WTC11 (cell line): Measurements from ENCODE around the gene RBFOX1. TPM values are rescaled to one million over a fixed set of nuclear protein-coding genes. Genes with fewer than 3 reads are reported as not detected.

ENCODE experiments used
- ATAC-seq: fragments of 200-7000 bp; cut with Tn5 transposase; 2 replicates; pipeline ENCODE4 v1.10.0; 2021; ENCODE audit warnings: mild to moderate bottlenecking, moderate library complexity
- CTCF ChIA-PET: fragments of 300-600 bp; sonication (Branson Sonifier 250); formaldehyde crosslinking; loops from one replicate; lab custom pipeline; 2021; ENCODE audit warnings: antibody characterized with exemption; lab: Charles Lee
- POLR2A ChIA-PET: fragments of 350-600 bp; sonication (Branson Sonifier 250); formaldehyde crosslinking; loops from one replicate; lab custom pipeline; 2021; ENCODE audit warnings: antibody characterized with exemption; lab: Charles Lee
- DNase-seq: peaks from one replicate; pipeline ENCODE4 v3.0.0; 2021; ENCODE audit warnings: low spot score
- H3K27ac Mint-ChIP-seq: 2 replicates; pipeline ENCODE4 v1.8.0; 2021; ENCODE audit warnings: mixed read lengths
- H3K27me3 Mint-ChIP-seq: 2 replicates; pipeline ENCODE4 v1.8.0; 2021; ENCODE audit warnings: low read depth, mild to moderate bottlenecking, moderate library complexity, mixed read lengths
- H3K36me3 Mint-ChIP-seq: 2 replicates; pipeline ENCODE4 v1.8.0; 2021; ENCODE audit warnings: mixed read lengths
- H3K4me1 Mint-ChIP-seq: 2 replicates; pipeline ENCODE4 v1.8.0; 2022; ENCODE audit warnings: mixed read lengths
- H3K4me3 Mint-ChIP-seq: 2 replicates; pipeline ENCODE4 v1.8.0; 2021; ENCODE audit warnings: mild to moderate bottlenecking, moderate library complexity, mixed read lengths
- H3K9me3 Mint-ChIP-seq: 2 replicates; pipeline ENCODE4 v1.8.0; 2021; ENCODE audit warnings: mixed read lengths
- EMX1 ChIP-seq: fragments of 250-450 bp; sonication (Bioruptor Pico); IDR thresholded peaks from 2 replicates; pipeline ENCODE4 v1.8.0; 2021; ENCODE audit warnings: mild to moderate bottlenecking
- FOXP1 ChIP-seq: sonication (generic); formaldehyde crosslinking; IDR thresholded peaks from 2 replicates; pipeline ENCODE4 v1.8.0; 2022; ENCODE audit warnings: missing genetic modification reagents, mild to moderate bottlenecking, moderate library complexity, borderline replicate concordance
- GTF2I ChIP-seq: fragments of 250-450 bp; sonication (Bioruptor Pico); conservative IDR thresholded peaks from 2 replicates; pipeline ENCODE4 v1.4.0; 2021; ENCODE audit warnings: mild to moderate bottlenecking
- IRF2 ChIP-seq: sonication (generic); formaldehyde crosslinking; IDR thresholded peaks from 2 replicates; pipeline ENCODE4 v1.8.0; 2022; ENCODE audit warnings: low read depth, missing genetic modification reagents, borderline replicate concordance
- JAZF1 ChIP-seq: fragments of 250-450 bp; sonication (Bioruptor Pico); IDR thresholded peaks from 2 replicates; pipeline ENCODE4 v1.9.0; 2021; ENCODE audit warnings: moderate library complexity, mild to moderate bottlenecking, inconsistent platforms
- JUN ChIP-seq: sonication (generic); formaldehyde crosslinking; IDR thresholded peaks from 2 replicates; pipeline ENCODE4 v1.8.0; 2023; ENCODE audit warnings: mild to moderate bottlenecking, missing genetic modification reagents
- MYBL2 ChIP-seq: sonication (generic); formaldehyde crosslinking; IDR thresholded peaks from 2 replicates; pipeline ENCODE4 v1.8.1; 2023; ENCODE audit warnings: mild to moderate bottlenecking, moderate library complexity, missing genetic modification reagents
- NR2C2 ChIP-seq: sonication (generic); formaldehyde crosslinking; IDR thresholded peaks from 2 replicates; pipeline ENCODE4 v1.8.0; 2022; ENCODE audit warnings: mild to moderate bottlenecking, missing genetic modification reagents
- RORB ChIP-seq: fragments of 250-450 bp; sonication (Bioruptor Pico); IDR thresholded peaks from 2 replicates; pipeline ENCODE4 v1.9.0; 2021; ENCODE audit warnings: mild to moderate bottlenecking
- ZNF416 ChIP-seq: fragments of 250-450 bp; sonication (Bioruptor Pico); IDR thresholded peaks from 2 replicates; pipeline ENCODE4 v1.9.0; 2021; ENCODE audit warnings: mild to moderate bottlenecking, inconsistent platforms
- ZNF423 ChIP-seq: fragments of 250-450 bp; sonication (Bioruptor Pico); IDR thresholded peaks from 2 replicates; pipeline ENCODE4 v2.1.2; 2022; ENCODE audit warnings: mild to moderate bottlenecking, moderate library complexity
- total RNA-seq: library from RNA; stranded (reverse); gene quantifications from 3 replicates; pipeline ENCODE4 v1.2.3, GENCODE V29; 2021
- TF ChIP-seq, protein P1 (sequence below): sonication (generic); formaldehyde crosslinking; IDR thresholded peaks from 2 replicates; pipeline ENCODE4 v1.8.1; 2022; ENCODE audit warnings: missing genetic modification reagents, borderline replicate concordance
- TF ChIP-seq, protein P2 (sequence below): sonication (generic); formaldehyde crosslinking; IDR thresholded peaks from 2 replicates; pipeline ENCODE4 v1.8.1; 2022; ENCODE audit warnings: mild to moderate bottlenecking, moderate library complexity, missing genetic modification reagents
- TF ChIP-seq, protein P3 (sequence below): sonication (generic); formaldehyde crosslinking; IDR thresholded peaks from 2 replicates; pipeline ENCODE4 v1.8.0; 2023; ENCODE audit warnings: mild to moderate bottlenecking, missing genetic modification reagents
- TF ChIP-seq, protein P4 (sequence below): sonication (generic); formaldehyde crosslinking; IDR thresholded peaks from 2 replicates; pipeline ENCODE4 v1.8.0; 2023; ENCODE audit warnings: missing genetic modification reagents, mild to moderate bottlenecking, borderline replicate concordance
- TF ChIP-seq, protein P5 (sequence below): sonication (generic); formaldehyde crosslinking; IDR thresholded peaks from 2 replicates; pipeline ENCODE4 v1.8.1; 2022; ENCODE audit warnings: low read depth, mild to moderate bottlenecking, moderate library complexity, missing genetic modification reagents, borderline replicate concordance
- TF ChIP-seq, protein P6 (sequence below): sonication (generic); formaldehyde crosslinking; IDR thresholded peaks from 2 replicates; pipeline ENCODE4 v1.8.0; 2023; ENCODE audit warnings: missing genetic modification reagents
- TF ChIP-seq, protein P7 (sequence below): fragments of 250-450 bp; sonication (Bioruptor Pico); conservative IDR thresholded peaks from 2 replicates; pipeline ENCODE4 v1.9.0; 2021; ENCODE audit warnings: mild to moderate bottlenecking
- TF ChIP-seq, protein P8 (sequence below): fragments of 250-450 bp; sonication (Bioruptor Pico); IDR thresholded peaks from 2 replicates; pipeline ENCODE4 v1.8.0; 2021; ENCODE audit warnings: mild to moderate bottlenecking

RBFOX1 gene
- total RNA-seq, 1 experiment from 2014 or later, result 1.1 TPM

DNA sequence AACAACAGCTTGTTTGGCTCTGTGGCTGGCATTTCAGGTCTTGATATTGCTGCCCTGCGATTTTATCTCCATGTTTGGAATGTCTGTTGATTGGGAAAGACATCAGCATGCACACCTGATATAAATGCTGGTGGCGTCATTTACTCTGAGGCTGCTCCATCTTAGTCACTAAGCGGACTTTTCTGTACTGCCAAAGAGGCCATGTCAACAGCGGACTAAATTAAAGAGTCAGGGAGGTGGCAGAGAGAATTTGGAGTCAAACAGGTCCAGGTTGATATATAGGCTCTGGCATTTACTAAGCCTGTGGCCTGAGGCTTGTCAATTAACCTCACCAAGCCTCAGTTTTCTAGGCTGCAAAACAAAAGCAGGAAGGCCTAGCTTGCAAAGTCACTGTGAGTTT lies 6.2 kb downstream of the RBFOX1 start (continued):
- TF ChIP-seq, protein P1, sequence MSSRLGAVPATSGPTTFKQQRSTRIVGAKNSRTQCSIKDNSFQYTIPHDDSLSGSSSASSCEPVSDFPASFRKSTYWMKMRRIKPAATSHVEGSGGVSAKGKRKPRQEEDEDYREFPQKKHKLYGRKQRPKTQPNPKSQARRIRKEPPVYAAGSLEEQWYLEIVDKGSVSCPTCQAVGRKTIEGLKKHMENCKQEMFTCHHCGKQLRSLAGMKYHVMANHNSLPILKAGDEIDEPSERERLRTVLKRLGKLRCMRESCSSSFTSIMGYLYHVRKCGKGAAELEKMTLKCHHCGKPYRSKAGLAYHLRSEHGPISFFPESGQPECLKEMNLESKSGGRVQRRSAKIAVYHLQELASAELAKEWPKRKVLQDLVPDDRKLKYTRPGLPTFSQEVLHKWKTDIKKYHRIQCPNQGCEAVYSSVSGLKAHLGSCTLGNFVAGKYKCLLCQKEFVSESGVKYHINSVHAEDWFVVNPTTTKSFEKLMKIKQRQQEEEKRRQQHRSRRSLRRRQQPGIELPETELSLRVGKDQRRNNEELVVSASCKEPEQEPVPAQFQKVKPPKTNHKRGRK (CRISPR knock-in tag), result no peak
- TF ChIP-seq ZNF416 (CRISPR knock-in tag) (no peak), JAZF1 (CRISPR knock-in tag) (no peak), NR2C2 (no peak)

DNA sequence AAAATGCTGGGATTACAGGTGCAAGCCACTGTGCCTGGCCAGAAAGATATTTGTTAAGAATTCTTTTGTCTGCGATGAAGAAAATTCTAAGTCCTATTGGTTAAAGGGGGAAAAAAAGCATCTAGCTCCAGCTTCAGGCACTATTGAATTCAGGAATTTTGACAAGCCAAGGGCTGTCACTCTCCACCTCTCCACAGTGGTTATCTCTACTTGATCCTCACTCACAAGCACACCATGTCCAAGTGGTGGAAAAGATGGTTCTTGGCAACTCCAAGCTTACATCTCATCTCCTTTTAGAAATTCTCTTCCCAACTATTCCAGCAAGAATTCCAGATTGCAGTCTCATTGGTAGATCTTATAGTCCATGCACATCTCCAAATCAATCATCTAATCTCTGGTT lies 7.1 kb downstream of the RBFOX1 start:
- H3K9me3 Mint-ChIP-seq, result peaks cover 80% of the 10 kb centered on the region
- ChIA-PET CTCF (no interaction called here), POLR2A (no interaction called here)
- no peak overlapping the region for H3K27ac Mint-ChIP-seq
- peaks cover 15% of the 10 kb centered on the region for H3K27me3 Mint-ChIP-seq
- ATAC-seq (no peak), DNase-seq (no peak)
- H3K4me1 Mint-ChIP-seq, result no peaks in the 10 kb centered on the region
- peaks cover 72% of the 10 kb centered on the region for H3K36me3 Mint-ChIP-seq
- no peak overlapping the region for H3K4me3 Mint-ChIP-seq
- TF ChIP-seq, protein P2, sequence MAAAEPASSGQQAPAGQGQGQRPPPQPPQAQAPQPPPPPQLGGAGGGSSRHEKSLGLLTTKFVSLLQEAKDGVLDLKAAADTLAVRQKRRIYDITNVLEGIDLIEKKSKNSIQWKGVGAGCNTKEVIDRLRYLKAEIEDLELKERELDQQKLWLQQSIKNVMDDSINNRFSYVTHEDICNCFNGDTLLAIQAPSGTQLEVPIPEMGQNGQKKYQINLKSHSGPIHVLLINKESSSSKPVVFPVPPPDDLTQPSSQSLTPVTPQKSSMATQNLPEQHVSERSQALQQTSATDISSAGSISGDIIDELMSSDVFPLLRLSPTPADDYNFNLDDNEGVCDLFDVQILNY (CRISPR knock-in tag), result no peak
- TF ChIP-seq IRF2 (CRISPR knock-in tag) (no peak), ZNF416 (CRISPR knock-in tag) (no peak), NR2C2 (no peak), RORB (CRISPR knock-in tag) (no peak), FOXP1 (no peak), MYBL2 (CRISPR knock-in tag) (no peak)
- TF ChIP-seq, protein P3, sequence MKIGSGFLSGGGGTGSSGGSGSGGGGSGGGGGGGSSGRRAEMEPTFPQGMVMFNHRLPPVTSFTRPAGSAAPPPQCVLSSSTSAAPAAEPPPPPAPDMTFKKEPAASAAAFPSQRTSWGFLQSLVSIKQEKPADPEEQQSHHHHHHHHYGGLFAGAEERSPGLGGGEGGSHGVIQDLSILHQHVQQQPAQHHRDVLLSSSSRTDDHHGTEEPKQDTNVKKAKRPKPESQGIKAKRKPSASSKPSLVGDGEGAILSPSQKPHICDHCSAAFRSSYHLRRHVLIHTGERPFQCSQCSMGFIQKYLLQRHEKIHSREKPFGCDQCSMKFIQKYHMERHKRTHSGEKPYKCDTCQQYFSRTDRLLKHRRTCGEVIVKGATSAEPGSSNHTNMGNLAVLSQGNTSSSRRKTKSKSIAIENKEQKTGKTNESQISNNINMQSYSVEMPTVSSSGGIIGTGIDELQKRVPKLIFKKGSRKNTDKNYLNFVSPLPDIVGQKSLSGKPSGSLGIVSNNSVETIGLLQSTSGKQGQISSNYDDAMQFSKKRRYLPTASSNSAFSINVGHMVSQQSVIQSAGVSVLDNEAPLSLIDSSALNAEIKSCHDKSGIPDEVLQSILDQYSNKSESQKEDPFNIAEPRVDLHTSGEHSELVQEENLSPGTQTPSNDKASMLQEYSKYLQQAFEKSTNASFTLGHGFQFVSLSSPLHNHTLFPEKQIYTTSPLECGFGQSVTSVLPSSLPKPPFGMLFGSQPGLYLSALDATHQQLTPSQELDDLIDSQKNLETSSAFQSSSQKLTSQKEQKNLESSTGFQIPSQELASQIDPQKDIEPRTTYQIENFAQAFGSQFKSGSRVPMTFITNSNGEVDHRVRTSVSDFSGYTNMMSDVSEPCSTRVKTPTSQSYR (CRISPR knock-in tag), result no peak
- TF ChIP-seq, protein P4, sequence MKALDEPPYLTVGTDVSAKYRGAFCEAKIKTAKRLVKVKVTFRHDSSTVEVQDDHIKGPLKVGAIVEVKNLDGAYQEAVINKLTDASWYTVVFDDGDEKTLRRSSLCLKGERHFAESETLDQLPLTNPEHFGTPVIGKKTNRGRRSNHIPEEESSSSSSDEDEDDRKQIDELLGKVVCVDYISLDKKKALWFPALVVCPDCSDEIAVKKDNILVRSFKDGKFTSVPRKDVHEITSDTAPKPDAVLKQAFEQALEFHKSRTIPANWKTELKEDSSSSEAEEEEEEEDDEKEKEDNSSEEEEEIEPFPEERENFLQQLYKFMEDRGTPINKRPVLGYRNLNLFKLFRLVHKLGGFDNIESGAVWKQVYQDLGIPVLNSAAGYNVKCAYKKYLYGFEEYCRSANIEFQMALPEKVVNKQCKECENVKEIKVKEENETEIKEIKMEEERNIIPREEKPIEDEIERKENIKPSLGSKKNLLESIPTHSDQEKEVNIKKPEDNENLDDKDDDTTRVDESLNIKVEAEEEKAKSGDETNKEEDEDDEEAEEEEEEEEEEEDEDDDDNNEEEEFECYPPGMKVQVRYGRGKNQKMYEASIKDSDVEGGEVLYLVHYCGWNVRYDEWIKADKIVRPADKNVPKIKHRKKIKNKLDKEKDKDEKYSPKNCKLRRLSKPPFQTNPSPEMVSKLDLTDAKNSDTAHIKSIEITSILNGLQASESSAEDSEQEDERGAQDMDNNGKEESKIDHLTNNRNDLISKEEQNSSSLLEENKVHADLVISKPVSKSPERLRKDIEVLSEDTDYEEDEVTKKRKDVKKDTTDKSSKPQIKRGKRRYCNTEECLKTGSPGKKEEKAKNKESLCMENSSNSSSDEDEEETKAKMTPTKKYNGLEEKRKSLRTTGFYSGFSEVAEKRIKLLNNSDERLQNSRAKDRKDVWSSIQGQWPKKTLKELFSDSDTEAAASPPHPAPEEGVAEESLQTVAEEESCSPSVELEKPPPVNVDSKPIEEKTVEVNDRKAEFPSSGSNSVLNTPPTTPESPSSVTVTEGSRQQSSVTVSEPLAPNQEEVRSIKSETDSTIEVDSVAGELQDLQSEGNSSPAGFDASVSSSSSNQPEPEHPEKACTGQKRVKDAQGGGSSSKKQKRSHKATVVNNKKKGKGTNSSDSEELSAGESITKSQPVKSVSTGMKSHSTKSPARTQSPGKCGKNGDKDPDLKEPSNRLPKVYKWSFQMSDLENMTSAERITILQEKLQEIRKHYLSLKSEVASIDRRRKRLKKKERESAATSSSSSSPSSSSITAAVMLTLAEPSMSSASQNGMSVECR, result no peak

DNA sequence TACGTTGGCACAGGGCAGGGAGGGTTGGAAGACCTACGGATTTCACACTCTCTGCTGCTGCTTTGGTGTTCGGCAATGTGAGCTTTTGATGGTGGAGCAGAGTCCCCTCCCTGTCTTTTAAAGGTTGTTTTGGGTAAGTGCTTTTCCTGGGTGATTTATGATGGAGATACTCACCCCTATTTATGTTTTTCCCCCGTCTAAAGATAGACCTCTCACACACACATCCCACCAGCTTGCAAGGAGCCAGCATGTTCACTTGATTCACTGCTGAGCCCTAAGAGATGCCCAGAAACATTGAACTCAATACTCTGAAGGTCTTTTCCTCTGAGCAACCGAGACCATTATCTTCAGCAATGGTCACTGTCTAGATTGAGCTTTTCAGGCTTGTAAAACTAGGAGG lies 8.3 kb downstream of the RBFOX1 start:
- ChIA-PET CTCF (no interaction called here), POLR2A (no interaction called here)
- ATAC-seq, result no peak
- no peak for TF ChIP-seq EMX1
- TF ChIP-seq, protein P5, sequence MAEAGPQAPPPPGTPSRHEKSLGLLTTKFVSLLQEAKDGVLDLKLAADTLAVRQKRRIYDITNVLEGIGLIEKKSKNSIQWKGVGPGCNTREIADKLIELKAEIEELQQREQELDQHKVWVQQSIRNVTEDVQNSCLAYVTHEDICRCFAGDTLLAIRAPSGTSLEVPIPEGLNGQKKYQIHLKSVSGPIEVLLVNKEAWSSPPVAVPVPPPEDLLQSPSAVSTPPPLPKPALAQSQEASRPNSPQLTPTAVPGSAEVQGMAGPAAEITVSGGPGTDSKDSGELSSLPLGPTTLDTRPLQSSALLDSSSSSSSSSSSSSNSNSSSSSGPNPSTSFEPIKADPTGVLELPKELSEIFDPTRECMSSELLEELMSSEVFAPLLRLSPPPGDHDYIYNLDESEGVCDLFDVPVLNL (CRISPR knock-in tag), result no peak
- no peak for TF ChIP-seq GTF2I
- TF ChIP-seq, protein P6, sequence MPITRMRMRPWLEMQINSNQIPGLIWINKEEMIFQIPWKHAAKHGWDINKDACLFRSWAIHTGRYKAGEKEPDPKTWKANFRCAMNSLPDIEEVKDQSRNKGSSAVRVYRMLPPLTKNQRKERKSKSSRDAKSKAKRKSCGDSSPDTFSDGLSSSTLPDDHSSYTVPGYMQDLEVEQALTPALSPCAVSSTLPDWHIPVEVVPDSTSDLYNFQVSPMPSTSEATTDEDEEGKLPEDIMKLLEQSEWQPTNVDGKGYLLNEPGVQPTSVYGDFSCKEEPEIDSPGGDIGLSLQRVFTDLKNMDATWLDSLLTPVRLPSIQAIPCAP (CRISPR knock-in tag), result no peak
- TF ChIP-seq, protein P7, sequence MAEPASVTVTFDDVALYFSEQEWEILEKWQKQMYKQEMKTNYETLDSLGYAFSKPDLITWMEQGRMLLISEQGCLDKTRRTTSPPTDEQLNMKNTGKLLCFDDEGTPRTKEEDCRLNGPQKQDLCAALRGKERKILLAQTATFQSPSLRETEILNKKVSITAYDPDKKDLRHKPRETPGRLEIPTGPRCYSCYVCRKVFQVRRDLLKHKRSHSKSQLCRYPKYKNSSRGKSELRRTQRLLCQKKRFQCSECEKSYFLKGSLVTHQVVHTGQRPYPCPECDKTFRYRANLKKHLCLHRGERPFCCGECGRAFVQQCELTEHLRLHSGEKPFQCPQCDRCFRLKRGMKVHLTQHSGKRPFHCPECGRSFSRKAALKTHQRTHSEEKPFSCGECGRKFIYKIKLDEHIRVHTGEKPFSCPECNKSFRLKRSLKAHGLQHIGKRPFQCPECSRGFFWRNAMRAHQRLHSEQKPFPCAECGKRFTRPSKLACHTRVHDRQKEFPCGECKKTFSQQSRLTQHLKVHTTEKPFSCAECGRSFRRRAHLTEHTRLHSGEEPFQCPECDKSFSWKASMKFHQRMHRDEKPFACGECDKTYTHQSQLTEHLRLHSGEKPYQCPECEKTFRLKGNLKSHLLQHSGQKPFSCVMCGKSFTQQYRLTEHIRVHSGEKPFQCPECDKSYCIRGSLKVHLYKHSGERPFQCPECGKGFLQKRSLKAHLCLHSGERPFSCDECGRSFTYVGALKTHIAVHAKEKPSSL (CRISPR knock-in tag), result no peak
- TF ChIP-seq ZNF423 (CRISPR knock-in tag), result no peak
- TF ChIP-seq, protein P8, sequence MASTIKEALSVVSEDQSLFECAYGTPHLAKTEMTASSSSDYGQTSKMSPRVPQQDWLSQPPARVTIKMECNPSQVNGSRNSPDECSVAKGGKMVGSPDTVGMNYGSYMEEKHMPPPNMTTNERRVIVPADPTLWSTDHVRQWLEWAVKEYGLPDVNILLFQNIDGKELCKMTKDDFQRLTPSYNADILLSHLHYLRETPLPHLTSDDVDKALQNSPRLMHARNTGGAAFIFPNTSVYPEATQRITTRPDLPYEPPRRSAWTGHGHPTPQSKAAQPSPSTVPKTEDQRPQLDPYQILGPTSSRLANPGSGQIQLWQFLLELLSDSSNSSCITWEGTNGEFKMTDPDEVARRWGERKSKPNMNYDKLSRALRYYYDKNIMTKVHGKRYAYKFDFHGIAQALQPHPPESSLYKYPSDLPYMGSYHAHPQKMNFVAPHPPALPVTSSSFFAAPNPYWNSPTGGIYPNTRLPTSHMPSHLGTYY (CRISPR knock-in tag), result no peak
- TF ChIP-seq JUN (CRISPR knock-in tag), result no peak

More for the DNA sequence above, 8.3 kb downstream of the RBFOX1 start:
- Mint-ChIP-seq H3K4me3 (no peak overlapping the region), H3K27me3 (peaks cover 11% of the 10 kb centered on the region), H3K36me3 (peaks cover 71% of the 10 kb centered on the region), H3K9me3 (peaks cover 78% of the 10 kb centered on the region), H3K4me1 (no peaks in the 10 kb centered on the region), H3K27ac (no peak overlapping the region)
- no peak for DNase-seq
